IPS DF 4.7 (cell line): ENCODE measurements around the gene LRRC59.
"Not testable (repeated sequence)": the region's sequence is repeated elsewhere in the genome, so short reads cannot be mapped to it uniquely, and the experiment has no call there.

ENCODE experiments used
- DNase-seq: peaks from one replicate; pipeline ENCODE4 v3.0.0-alpha.2; 2013; ENCODE audit warnings: low spot score; ENCODE audit errors: extremely low read depth

LRRC59 gene

GRCh38 chr17:50424996-50425681, 27.8 kb upstream of the LRRC59 start:
- DNase-seq, result no peak

GRCh38 chr17:50424246-50424995, 27.1 kb upstream of the LRRC59 start:
- no peak for DNase-seq

GRCh38 chr17:50423553-50424159, 26.3 kb upstream of the LRRC59 start:
- DNase-seq, result no peak

GRCh38 chr17:50422738-50423137, 25.4 kb upstream of the LRRC59 start:
- DNase-seq, result no peak

- DNase-seq, result no peak
Measured at GRCh38 chr17:50421308-50422051, 24.2 kb upstream of the LRRC59 start.

- DNase-seq, result no peak
Measured at GRCh38 chr17:50420419-50421112, 23.2 kb upstream of the LRRC59 start.

- not testable (repeated sequence) for DNase-seq
Measured at GRCh38 chr17:50419577-50419976, 22.3 kb upstream of the LRRC59 start.

GRCh38 chr17:50414808-50415207, 17.5 kb upstream of the LRRC59 start:
- DNase-seq, result no peak

- DNase-seq, result no peak
Measured at GRCh38 chr17:50412188-50412732, 14.9 kb upstream of the LRRC59 start.

- no peak for DNase-seq
Measured at GRCh38 chr17:50407921-50408320, 10.6 kb upstream of the LRRC59 start.

- DNase-seq, result no peak
Measured at GRCh38 chr17:50406578-50406977, 9.3 kb upstream of the LRRC59 start.

- DNase-seq, result not testable (repeated sequence)
Measured at GRCh38 chr17:50405351-50405750, 8.0 kb upstream of the LRRC59 start.

- DNase-seq, result not testable (repeated sequence)
Measured at GRCh38 chr17:50399591-50399990, 2.3 kb upstream of the LRRC59 start.

- DNase-seq, result not testable (repeated sequence)
Measured at GRCh38 chr17:50398672-50399071, 1.3 kb upstream of the LRRC59 start.

GRCh38 chr17:50397919-50398285, 579 bp upstream of the LRRC59 start:
- no peak for DNase-seq

GRCh38 chr17:50396261-50397110, 837 bp downstream of the LRRC59 start:
- no peak for DNase-seq

GRCh38 chr17:50394711-50395110, 2.6 kb downstream of the LRRC59 start:
- DNase-seq, result no peak

- DNase-seq, result no peak
Measured at GRCh38 chr17:50393700-50394099, 3.6 kb downstream of the LRRC59 start.

- no peak for DNase-seq
Measured at GRCh38 chr17:50392621-50393020, 4.7 kb downstream of the LRRC59 start.

GRCh38 chr17:50389534-50389933, 7.8 kb downstream of the LRRC59 start:
- DNase-seq, result no peak
